Suppressor macrophage treated with lipopolysaccharide for 1 hour (primary cell): Measurements from ENCODE around the gene PTPRG.

Experiments
- DNase-seq, 3 donors: peaks; one replicate each; pipeline ENCODE4 v3.0.0-alpha.2; 2020 to 2022

Gene PTPRG

DNA sequence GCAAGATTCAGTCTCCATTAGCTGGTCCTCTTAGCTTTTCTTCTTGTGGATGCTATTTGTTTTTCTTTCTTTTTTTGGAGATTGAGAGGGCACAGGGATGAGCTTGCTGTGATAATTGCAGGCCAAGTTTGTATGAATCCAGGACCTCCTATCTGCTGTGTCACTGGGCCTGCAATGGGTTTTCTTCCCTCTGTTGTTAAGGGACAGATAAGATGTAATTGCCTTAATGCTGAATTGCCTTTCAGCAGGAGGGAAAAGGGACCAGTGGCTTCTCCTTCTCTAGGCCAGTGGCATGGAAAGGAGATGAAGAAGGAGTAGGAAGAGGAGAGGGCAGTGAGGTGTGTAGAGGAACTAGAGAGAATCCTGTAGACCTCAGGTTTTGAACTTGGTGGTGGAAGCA lies 29.9 kb downstream of the PTPRG start:
- DNase-seq = no peak

DNA sequence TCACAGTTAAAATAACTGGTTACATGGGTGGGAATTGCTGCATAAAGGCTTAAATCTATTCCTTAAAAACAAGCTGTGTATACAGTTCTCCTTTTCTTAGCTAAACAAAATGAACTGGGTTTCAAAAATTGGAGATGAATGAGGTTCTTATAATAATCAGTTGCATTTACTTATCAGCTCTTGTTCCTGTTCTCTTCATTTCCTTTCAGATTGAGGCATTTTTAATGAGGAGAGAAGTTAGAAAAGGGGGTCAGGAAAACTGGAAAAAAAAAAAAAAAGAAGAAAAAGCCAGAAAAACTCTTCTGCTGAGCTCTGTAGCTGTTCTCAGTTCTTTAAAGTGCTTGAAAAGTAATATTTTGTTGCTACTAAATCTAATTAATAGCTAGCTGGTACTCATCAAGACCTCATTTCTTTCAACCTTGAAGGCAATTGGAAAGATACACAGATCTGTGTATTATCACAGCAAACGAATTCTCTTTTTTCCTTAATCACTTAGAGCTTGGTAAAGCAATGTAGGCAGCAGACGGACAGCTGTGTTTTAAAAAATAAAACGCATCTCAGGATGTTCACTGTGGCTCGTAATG lies 32.2 kb downstream of the PTPRG start:
- no peak for DNase-seq

DNA sequence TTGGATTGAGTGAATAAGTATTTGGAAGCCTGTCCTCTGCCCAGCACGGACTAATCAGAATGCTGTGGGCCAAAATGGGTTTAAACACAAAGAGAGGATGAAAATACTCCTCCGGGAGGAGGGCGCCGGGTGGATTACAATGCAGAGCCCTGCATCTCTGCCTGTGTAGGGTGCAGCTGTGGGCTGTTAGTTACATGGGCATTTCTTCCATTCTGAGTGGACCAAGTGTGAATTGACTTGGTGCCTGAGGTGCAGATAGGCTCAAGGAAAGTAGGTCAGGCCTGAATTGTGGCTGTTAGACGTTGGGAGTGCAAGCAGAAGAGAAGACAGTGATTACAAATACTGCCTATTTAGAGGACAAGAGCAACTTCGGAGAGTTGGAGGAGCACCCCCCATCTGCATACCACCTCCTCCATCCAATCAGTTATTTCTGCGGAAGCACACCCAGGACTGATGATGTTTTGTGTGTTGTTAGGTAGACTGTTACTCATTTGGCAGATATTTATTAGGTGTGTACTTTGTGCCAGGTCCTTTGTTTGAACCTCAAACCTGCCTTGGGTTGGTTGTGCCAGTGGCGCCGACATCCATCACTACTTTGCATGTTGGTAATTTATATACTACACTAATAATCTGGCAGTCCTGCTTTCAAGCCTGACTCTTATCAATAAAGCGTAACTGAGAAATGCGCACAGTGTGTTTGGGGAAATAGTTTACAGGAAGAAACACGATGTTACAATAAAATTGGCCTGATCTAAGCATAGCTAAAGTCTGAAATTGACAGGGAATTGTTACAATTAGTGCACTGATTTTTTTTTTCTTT lies 33.0 kb downstream of the PTPRG start:
- DNase-seq = no peak

DNA sequence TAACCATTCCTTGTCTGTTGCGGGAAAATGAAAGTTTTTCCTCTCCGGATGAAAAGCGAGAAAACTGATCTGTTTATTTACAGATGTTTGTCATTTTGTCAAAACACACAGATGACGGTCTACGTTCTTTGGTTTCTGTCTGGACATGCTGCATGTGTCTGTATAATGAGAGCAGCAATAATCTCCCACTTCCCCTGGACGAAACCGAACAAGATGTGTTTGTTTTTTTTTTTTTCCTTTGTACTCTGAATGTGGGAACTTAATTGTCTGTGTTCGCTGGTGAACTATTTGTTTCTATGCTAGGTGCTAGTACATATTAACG lies 33.6 kb downstream of the PTPRG start:
- no peak for DNase-seq

DNA sequence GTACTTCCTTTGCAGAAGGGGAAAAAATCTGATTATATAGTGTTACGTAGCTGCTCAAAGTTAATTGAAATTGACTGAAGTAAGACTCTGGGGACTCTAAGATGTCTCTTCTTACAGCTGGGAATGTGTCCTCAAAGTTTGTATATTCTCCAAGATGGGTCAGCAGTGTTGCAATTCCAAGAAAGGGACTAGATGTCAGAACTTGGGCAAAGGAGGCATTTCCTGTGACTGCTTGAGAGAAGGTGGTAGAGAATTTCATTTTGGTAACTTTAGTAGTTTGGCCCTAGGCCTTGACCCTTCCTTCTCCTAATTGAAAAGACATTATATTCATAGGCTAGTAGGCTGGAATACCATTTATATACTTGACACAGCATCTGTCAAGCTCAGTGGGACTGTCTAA lies 33.9 kb downstream of the PTPRG start:
- no peak for DNase-seq

DNA sequence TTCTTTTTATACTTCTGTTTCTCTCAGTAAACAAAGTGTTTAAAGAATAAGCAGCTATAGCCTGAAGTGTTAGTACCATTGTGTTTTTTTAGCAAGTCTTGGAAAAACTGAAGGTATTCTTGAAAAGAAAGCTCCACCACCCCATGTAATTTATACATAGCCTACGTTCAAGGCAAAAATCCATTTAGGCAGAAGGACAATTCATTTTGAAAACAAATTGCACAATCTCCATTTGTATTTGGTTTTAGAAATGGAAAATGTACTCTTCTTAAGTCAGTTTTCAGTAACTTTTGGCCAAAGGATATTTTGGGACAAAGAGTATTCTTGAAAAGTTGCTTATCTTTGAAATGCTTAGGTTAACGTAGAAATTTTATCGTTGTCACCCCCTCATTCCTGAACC lies 34.5 kb downstream of the PTPRG start:
- no peak for DNase-seq

DNA sequence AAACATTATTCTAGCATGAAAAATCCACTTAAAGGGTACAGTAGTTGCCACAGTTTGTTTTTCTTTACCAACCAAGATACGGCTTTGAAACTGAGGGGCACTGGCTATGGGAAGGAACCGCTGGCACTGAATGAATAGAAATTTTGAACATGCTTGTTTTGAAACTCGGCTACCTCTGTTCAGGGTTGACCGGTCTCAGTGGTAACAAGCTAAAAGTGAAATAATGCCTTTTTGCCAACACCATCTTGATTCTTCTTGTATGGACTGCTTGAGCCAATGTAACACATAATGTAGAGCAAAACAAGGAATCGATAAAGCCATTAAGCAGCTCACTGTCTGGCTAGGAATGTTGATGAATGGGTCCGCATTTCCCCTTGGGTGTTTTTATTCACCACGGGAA lies 36.5 kb downstream of the PTPRG start:
- no peak for DNase-seq

DNA sequence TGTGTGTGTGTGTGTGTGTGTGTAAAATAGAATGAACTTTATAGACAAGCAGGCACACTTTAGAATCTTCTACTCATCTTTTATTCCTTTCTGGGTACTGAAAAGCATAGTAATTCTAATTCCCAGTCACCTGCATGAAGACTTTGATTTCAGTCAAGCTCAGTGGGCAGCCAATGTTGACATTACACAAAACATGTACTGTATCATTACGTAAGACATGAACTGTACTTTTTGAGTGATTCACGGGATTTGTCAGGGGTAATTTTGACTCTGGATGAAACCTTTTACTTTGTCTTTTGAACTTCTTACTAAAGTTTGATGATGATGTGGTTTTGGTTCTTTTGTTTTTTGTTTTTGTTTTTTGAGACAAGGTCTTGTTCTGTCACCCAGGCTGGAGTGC lies 38.8 kb downstream of the PTPRG start:
- no peak for DNase-seq

DNA sequence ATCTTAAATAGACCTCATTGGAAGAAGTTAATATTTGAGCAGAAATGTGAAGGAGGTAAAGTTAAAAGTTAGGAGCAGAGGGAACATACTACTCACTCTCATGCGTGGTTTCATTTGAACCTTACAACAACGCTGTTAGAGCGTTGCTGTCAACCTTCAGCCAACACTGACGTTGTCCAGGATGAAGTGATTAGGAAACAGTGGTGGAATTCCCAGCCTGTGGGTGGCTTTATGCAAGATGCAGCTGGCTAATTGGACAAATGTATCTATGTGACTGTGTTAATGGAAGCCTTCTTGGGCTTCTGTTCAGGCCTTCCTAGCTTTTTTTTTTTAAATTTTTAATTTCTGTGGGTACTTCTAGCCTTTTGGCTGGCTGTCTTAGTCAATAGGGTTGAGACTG lies 40.5 kb downstream of the PTPRG start:
- no peak for DNase-seq

DNA sequence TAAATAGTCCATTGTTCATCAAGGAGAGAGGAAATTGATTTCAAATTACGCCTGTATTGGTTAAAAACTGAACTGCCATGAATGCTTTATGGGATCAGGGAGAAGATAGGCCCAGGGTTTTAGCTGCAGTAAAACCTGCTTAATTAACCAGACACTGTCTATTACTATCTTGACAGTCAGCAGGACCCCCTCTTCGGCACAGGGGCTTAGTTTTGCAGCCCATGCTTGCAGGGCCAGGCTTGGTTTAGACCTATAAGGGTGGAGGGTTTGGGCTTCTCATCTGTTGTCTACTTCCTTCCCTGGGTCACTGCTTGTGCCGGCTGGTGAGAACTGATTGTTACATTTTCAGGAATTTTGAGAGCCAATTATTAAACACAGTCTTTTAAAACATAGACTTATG lies 41.1 kb downstream of the PTPRG start:
- no peak for DNase-seq

DNA sequence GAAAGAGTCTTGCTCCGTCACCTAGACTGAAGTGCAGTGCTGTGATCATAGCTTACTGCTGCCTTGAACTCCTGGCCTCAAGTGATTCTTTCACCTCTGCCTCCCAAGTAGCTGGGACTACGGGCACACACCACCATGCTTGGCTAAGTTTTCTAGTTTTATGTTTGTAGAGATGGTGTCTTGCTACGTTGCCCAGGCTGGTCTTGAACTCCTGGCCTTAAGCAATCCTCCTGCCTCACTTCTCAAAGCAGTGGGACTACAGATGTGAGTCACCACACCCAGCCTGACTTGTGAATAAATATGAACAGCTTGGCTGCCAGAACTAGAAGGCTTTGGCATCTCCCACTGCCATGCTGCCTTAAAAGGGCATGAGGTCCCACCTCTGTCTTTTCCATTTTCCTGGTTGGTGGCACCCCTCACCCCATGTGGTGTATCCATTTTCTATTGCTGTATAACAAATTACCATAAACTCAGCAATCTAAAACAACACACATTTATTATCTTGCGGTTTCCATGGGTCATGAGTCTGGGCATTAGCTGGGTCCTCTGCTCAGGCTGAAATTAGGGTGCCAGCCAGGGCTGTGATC lies 44.3 kb downstream of the PTPRG start:
- DNase-seq = no peak

DNA sequence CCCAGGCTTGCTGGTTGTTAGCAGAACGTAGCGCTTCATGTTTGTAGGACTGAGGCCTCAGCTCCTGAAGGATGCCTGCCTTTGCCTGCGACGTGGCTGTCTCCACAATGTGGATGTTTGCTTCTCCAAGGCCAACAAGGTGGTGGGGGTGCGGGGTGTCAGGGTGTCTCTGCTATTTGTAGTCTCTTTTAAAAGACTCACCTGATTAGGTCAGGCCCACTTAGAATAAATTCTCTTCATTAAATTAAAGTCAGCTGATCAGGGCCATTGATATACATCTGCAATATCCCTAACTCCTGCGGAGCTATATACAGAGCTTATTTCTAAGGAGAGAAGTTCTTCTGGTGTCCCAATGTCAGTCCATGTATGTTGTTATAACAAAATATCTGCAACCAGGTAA lies 44.8 kb downstream of the PTPRG start:
- no peak for DNase-seq

DNA sequence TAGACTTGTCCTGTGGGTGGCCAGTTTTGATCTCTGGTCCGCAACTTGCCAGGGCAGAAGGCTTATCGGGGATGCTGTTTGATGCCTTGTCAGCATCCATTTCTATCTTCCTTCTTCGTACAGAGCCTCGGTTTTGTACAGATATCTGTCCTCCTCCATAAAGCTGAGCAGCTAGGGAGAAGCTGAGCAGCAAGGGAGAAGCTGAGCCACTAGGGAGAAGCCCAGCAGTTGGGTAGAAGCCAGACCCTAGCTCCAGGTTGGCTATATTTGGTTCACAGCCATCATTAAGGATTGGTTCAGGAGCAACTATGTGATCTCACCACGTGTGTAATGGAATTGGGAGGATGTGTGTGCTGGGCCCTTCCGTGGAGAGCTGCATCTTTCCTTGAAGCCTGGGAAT lies 46.7 kb downstream of the PTPRG start:
- no peak for DNase-seq

DNA sequence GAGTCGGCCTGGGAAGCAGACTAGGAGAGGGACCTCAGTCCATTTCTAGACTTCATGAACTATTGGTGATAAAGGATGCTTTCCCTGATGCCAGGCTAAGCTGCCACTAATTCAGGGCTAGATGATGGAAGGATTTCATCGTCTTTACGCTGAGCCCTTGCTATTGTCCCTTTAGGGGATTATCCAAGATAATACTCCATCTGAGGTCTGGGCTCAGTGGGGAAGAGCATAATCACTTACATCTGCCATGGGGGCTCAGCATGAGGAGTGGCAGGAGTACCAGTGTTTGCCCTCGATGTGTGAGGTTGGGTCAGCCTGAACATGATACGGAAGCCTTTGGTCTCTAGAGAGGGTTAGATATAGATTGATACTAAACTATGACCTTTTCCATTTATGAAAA lies 47.3 kb downstream of the PTPRG start:
- no peak for DNase-seq

DNA sequence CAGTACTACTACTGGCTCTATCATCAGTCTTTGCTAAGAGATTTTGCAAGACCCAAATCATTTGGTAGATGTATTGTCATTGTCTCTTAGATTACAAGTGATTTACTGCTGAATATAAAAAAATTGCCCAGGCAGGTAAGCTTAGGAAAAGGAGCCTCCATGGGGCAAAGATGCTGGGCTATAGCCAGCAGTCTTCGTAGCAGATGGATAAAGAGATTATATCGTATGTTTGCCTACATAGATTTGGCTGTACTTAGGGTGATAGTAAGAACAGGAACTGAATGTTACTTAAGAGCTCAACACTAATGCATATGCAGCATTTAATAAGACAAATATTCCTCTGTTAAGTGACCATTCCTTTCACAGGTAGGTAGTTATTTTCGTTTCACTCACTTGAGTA lies 48.9 kb downstream of the PTPRG start:
- no peak for DNase-seq

DNA sequence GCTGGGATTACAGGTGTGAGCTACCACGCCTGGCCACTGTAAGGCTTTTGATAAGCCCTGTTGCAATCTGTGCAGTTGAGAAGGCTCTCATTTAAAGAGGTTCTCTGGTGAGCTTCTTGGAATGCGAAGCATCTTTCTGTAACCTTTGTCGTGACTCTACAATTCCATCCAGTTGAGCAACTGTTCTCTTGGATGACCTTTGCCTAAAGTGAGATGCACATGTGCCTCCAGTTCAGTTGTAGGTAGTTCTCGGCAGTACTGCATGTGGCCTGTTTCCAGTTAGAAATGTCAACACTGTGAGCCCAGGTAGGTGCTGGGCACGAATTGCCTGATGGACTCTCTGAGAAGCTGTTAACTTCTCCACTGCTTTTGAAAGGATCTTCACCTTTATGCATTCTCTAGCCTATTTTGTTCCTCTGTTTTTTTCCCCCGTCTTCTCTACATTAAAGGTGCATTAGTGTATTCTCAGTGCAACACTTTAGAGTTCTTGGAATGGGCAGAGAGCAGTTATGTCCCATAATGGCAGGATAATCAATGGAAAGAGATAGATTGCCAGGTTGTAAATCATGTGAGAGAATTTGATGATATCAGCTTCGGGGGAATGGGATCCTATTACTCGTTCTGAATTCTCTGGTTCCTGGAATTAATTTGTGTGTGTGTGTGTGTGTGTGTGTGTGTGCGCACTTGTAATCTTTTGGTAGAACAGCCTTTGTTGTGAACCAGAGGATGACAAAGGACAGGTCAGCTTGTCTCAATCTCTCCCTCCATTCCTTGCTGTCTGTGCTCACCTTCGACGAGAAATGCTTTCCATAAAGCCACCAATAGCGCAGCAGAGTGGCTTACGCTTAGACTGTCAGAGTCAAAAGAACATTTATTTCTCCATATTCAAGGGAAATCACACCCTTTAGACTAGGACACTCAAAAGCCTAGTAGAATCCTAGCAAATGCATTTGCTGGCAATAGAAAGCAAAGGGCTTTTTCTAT lies 51.1 kb downstream of the PTPRG start:
- DNase-seq = no peak

DNA sequence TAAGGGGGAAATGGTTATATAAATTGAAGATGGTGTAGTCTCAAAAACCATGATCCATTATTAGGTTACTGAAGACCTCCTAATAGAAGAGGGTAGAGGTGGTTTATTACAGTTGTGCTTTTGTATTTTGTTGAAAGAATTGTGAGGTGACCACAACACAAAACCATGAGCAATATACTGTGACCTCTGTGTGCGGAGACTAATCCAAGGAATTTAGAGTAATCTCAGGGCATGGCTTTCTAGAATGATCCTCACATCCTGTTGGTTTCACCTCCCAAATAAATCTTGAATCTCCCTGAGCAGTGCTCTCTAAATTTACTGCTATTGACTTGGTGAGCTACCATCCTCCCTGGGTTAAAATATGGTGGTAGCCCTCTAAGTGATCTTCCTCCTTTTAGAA lies 52.3 kb downstream of the PTPRG start:
- no peak for DNase-seq

DNA sequence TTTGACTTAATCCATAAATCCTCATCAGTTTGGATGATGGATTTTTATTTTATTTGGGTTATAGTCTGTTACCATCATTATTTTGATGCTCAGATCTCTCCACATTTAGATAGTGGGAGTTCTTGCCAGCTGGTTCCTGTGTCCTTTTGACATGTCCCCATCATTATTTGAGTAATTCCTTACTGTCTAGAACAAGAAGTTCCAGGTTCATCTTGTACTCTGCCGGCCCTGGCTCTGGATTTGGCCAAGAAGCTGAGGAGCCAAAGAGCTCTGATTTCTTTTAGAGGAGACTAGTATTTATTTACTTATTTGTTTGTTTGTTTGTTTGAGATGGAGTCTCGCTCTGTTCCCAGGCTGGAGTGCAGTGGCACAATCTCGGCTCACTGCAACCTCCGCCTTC lies 54.3 kb downstream of the PTPRG start:
- DNase-seq = no peak

DNA sequence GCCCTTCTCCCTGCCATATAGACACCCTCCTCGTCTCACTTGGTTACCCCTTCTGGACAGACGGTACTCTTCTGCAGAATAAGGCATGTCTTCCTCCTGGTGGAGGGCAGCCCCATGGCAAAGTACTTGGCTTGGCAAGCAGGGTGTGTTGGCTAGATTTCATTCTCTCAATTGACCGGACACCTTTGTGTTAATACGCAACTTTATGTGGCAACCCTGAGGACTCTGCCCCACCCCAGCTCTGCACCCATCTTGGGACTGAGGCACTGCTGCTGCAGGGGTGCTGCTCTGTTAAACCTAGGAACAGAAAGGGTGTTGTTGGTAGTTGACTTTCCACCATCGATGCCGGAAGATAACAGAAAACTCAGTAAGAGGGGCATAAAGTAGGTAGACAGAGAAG lies 55.2 kb downstream of the PTPRG start:
- no peak for DNase-seq

DNA sequence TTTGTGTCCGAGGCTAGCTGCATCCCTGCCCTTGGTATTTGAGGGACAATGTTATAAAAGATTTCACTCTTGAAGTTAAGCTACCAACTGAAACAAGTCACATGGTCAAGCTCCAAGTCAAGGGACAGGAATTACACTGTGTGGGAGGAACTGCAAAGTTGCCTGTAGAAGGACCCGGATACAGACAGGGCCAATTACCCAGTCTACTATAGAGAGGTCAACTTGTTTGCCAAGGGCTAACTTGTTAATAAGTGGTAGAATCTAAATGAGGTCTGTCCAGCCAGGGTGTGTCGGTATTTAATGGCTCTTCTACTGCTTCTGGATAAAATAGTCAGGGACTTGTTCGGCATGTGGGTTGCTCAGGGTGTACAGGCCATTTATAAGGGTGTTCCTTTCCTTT lies 55.7 kb downstream of the PTPRG start:
- DNase-seq = no peak

DNA sequence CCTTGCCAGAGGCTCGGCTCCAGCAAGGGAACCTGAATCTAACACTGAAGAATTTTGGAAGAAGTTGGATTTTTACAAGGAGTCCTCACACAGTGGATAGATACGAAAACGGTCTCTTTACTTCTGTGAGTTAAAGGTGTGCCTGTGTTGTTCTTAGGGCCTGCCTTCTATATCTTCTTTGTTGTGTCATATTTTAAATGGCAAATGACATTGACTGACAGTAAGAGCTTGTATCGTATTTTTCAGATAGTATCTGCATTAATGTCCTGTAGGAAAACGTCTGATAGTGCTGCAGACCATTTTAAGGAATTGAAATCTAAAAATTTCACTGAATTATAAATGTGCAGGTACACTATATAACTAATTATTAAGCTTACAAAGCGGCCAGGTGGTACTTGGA lies 56.3 kb downstream of the PTPRG start:
- DNase-seq = no peak

DNA sequence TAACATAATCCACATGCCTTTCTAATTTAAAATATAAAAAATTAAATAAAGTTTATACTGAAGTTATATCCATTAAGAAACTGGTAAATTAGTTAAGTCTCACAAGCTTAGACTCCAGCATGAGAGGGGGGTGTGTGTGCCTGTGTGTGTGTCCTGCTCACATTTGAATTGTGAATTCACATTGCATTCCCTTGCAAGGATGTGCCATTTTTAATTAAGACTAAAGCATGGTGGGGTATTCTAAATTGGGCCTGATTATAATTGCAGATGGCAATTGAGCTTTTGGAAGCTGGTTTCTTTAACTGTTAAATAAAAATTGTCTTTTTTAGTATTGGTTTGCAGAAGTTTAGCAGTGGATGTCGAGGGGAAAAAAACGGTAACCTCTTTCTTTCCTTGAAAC lies 56.9 kb downstream of the PTPRG start:
- no peak for DNase-seq

DNA sequence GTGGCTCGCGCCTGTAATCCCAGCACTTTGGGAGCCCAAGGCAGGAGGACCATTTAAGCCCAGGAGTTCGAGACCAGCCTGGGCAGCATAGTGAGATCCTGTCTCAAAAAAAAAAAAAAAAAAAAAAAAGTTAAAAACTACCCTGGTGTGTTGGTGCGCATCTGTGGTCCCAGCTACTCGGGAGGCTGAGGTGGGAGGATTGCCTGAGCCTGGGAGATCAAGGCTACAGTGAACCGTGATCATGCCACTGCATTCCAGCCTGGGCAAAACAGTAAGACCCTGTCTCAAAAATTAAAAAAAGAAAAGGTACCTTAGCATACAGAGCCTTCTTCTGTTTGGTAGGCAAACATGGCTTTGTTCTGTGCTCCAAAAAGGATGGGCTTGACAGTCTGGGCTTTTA lies 57.5 kb downstream of the PTPRG start:
- no peak for DNase-seq

DNA sequence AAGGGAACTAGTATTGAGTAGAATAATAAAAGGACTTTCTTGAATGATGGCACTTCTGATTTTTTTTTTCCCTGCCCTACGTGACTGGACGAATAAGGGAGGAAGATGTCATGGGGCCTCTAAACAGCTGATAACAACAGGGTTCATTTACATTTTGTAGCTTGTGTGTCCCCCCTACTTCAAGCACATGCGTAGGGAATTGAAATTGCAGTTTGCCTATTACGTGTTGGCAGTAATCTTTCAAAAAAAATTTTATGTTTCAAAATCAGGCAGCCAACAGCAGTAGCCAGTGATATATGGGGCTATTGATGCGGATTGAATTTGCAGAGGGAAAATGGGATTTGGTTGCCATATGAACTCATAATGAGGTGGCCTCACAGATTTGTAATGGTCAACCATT lies 58.7 kb downstream of the PTPRG start:
- DNase-seq = no peak
